Measurements from ENCODE around the gene PSMD6.

The PSMD6 gene

GRCh38 chr3:64023187-64023860, at the start of gene PSMD6:
PSMD6 (minus strand) TSS chr3:64023494; CDS start chr3:64023419, 75 bp downstream.
- DNase-seq (ENCODE audit: low read depth) = peak; percentile 84

GRCh38 chr3:64072126-64072525, 48.8 kb upstream of the PSMD6 start:
- no peak for DNase-seq (ENCODE audit: low read depth)

GRCh38 chr3:64070704-64071103, 47.4 kb upstream of the PSMD6 start:
- DNase-seq (ENCODE audit: low read depth) = no peak

GRCh38 chr3:64067506-64068346, 44.4 kb upstream of the PSMD6 start:
- DNase-seq (ENCODE audit: low read depth) = no peak

- no peak for DNase-seq (ENCODE audit: low read depth)
These were observed 41.5 kb upstream of the PSMD6 start for GRCh38 chr3:64064804-64065203.

- no peak for DNase-seq (ENCODE audit: low read depth)
These were observed 40.7 kb upstream of the PSMD6 start for GRCh38 chr3:64063983-64064438.

GRCh38 chr3:64063207-64063982, 40.1 kb upstream of the PSMD6 start:
- DNase-seq (ENCODE audit: low read depth) = no peak

- no peak for DNase-seq (ENCODE audit: low read depth)
These were observed 38.3 kb upstream of the PSMD6 start for GRCh38 chr3:64061628-64062027.

GRCh38 chr3:64059484-64060175, 36.3 kb upstream of the PSMD6 start:
- DNase-seq (ENCODE audit: low read depth) = peak; percentile 43

- DNase-seq (ENCODE audit: low read depth) = no peak
These were observed 35.3 kb upstream of the PSMD6 start for GRCh38 chr3:64058566-64058965.

GRCh38 chr3:64057231-64057630, 33.9 kb upstream of the PSMD6 start:
- DNase-seq (ENCODE audit: low read depth) = no peak

- peak; percentile 64 for DNase-seq (ENCODE audit: low read depth)
These were observed 33.4 kb upstream of the PSMD6 start for GRCh38 chr3:64056606-64057180.

- no peak for DNase-seq (ENCODE audit: low read depth)
These were observed 31.8 kb upstream of the PSMD6 start for GRCh38 chr3:64055076-64055475.

GRCh38 chr3:64054488-64054887, 31.2 kb upstream of the PSMD6 start:
- no peak for DNase-seq (ENCODE audit: low read depth)

- DNase-seq (ENCODE audit: low read depth) = no peak
These were observed 30.3 kb upstream of the PSMD6 start for GRCh38 chr3:64053581-64053980.

- DNase-seq (ENCODE audit: low read depth) = no peak
These were observed 29.8 kb upstream of the PSMD6 start for GRCh38 chr3:64053117-64053516.

- DNase-seq (ENCODE audit: low read depth) = no peak
These were observed 26.5 kb upstream of the PSMD6 start for GRCh38 chr3:64049832-64050231.

GRCh38 chr3:64049136-64049535, 25.8 kb upstream of the PSMD6 start:
- peak; percentile 60 for DNase-seq (ENCODE audit: low read depth)

- peak; percentile 46 for DNase-seq (ENCODE audit: low read depth)
These were observed 25.4 kb upstream of the PSMD6 start for GRCh38 chr3:64048631-64049061.

GRCh38 chr3:64047787-64048186, 24.5 kb upstream of the PSMD6 start:
- DNase-seq (ENCODE audit: low read depth) = peak; percentile 11

- DNase-seq (ENCODE audit: low read depth) = no peak
These were observed 23.8 kb upstream of the PSMD6 start for GRCh38 chr3:64046996-64047594.

Measured in EH (cell line).